ENCODE measurements around the gene TMEM63B. TPM values are rescaled to one million over a fixed set of nuclear protein-coding genes. Genes with fewer than 3 reads are reported as not detected.
"Not testable (repeated sequence)": the region's sequence is repeated elsewhere in the genome, so short reads cannot be mapped to it uniquely, and the experiment has no call there.

Gene TMEM63B
- total and polyA plus RNA-seq, 2 of the 8 experiments (the other 6 are each of a cell fraction or from before 2014, with no cell fraction given), result 61.1 to 96.8 TPM

DNA sequence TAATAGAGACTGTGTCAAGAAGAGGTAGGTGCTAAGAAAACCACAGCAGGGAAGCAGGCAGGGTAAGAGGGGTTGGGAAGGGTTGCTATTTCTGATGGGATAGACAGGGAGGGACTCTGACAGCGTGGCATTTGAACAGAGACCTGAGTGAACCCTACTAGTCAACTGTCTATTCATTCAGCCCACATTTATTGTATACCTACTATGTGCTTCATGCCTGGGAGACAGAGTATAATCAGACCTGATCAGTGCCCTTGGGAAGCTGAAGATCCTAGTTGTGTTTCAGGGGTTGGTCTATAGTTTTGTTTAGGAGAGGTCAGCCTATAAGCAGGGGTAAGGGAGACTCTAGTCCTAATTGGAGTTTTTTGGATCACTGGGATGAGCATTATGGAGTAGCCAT, 16.4 kb downstream of the TMEM63B start (continued):
- TF ChIP-seq, protein P1, sequence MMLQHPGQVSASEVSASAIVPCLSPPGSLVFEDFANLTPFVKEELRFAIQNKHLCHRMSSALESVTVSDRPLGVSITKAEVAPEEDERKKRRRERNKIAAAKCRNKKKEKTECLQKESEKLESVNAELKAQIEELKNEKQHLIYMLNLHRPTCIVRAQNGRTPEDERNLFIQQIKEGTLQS (IDR thresholded peaks at IDR 0.05; ENCODE audit: insufficient read depth, low read depth, low read length), result no peak

DNA sequence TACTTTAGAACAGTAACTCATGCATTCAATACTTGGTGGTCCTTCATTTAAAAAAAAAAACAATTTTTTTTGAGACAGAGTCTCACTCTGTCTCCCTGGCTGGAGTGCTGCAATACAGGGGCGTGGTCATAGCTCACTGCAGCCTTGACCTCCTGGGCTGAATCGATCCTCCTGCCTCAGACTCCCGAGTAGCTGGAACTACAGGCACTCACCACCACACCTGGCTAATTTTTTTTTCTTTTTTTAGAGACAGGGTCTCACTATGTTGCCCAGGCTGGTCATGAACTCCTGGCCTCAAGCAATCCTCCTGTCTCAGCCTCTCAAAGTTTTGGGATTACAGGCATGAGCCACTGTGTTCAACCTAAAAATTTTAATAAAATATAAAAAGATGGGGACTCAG, 17.2 kb downstream of the TMEM63B start:
- not testable (repeated sequence) for H3K23me2 ChIP-seq (ENCODE audit: low read depth, low read length); H2BK120ac ChIP-seq (replicated peaks; ENCODE audit: low read depth, low read length); FAIRE-seq; DNase-seq (ENCODE audit: low read depth in 1 of 2, low spot score in 2 of 2); H3K79me1 ChIP-seq (ENCODE audit: low read depth, low read length); H3K9ac ChIP-seq (replicated peaks in 1 of 4; ENCODE audit: extremely low read depth in 1 of 4, low read depth in 3 of 4, low read length in 3 of 4); H2AFZ ChIP-seq (ENCODE audit: low read length); H2BK12ac ChIP-seq (ENCODE audit: low read depth, low read length); H3K4ac ChIP-seq (replicated peaks; ENCODE audit: insufficient read length, low read depth, low read length); H3K27ac ChIP-seq (ENCODE audit: low read depth, low read length); H4K5ac ChIP-seq (ENCODE audit: insufficient read length, low read depth, low read length); H3K4me1 ChIP-seq (replicated peaks in 1 of 4; ENCODE audit: control insufficient read depth in 3 of 4, insufficient read depth in 4 of 4, low read length in 3 of 4); H4K20me1 ChIP-seq (replicated peaks in 1 of 2; ENCODE audit: control insufficient read depth in 1 of 2, insufficient read depth in 2 of 2, low read length in 2 of 2); H3K79me2 ChIP-seq (ENCODE audit: control insufficient read depth in 1 of 2, insufficient read depth in 2 of 2, low read length in 2 of 2); H3K4me2 ChIP-seq (ENCODE audit: insufficient read depth in 1 of 2, low read depth in 2 of 2, low read length in 2 of 2); H3K4me3 ChIP-seq (ENCODE audit: extremely low read depth in 1 of 4, insufficient read depth in 2 of 4, low read depth in 3 of 4, low read length in 4 of 4); H2AK5ac ChIP-seq (ENCODE audit: low read depth, low read length); H2BK5ac ChIP-seq (ENCODE audit: low read depth, low read length); H4K8ac ChIP-seq (ENCODE audit: extremely low read depth, insufficient read depth, low read length); H3K23ac ChIP-seq (ENCODE audit: insufficient read length); H4K91ac ChIP-seq (replicated peaks; ENCODE audit: insufficient read length, low read length); H3K9me3 ChIP-seq (ENCODE audit: insufficient read depth in 2 of 2, low read depth in 1 of 2, low read length in 1 of 2); H3K27me3 ChIP-seq (replicated peaks in 1 of 4; ENCODE audit: control insufficient read depth in 3 of 4, extremely low read depth in 1 of 4, insufficient read depth in 3 of 4, low read length in 3 of 4); H3K18ac ChIP-seq (ENCODE audit: extremely low read depth, low read length); H2BK15ac ChIP-seq (ENCODE audit: low read length); H3K14ac ChIP-seq (ENCODE audit: insufficient read length); H2BK20ac ChIP-seq (ENCODE audit: low read length); H3K56ac ChIP-seq (replicated peaks; ENCODE audit: insufficient read length, low read depth, low read length)
- ChIA-PET POLR2A (ENCODE audit: partially characterized antibody) (interaction anchor here (1.0 to 1.3 kb wide), 2 partner anchors 9 to 103 kb away, joined by 3 to 5 read pairs; partner anchors contain the start of gene HSP90AB1), CTCF (ENCODE audit: partially characterized antibody) (interaction anchor here (0.7 to 1.5 kb wide), 6 partner anchors 11 to 1801 kb away, joined by 3 to 6 read pairs (median 5); no protein-coding TSS in a partner anchor)
- H3K36me3 ChIP-seq (ENCODE audit: control insufficient read depth in 2 of 4, insufficient read depth in 4 of 4, low read length in 3 of 4), result peaks cover 16 to 50% (median 32%) of the 10 kb centered on the region in 4 experiments
- 42% methylated on average over 3 of the region's 3 CpGs; no CpG with 5 or more reads in 1 of the 2 experiments for WGBS, 2 experiments (ENCODE audit: extremely low coverage in 1 of 2, insufficient coverage in 1 of 2, insufficient read length in 1 of 2, insufficient replicate concordance in 2 of 2, low coverage in 1 of 2, low lambda C conversion rate in 2 of 2, missing lambda C conversion rate in 1 of 2)

Measured in H1 (cell line).